OCI-LY7 (cell line): ENCODE data around the gene FLCN. TPM values are rescaled to one million over a fixed set of nuclear protein-coding genes. Genes with fewer than 3 reads are reported as not detected.
A peak's percentile ranks its signal among the peaks of the same experiment; 100 is the strongest.
"Not testable (repeated sequence)": the region's sequence is repeated elsewhere in the genome, so short reads cannot be mapped to it uniquely, and the experiment has no call there.

ENCODE experiments used
- BruUV-seq: library from RNA; stranded (reverse); fragments of 400-500 nt; replicated peaks from 2 replicates; lab custom pipeline; 2021; lab: Mats Ljungman, UMichigan
- CTCF ChIA-PET: fragments of 300-600 bp; sonication (Branson Sonifier 250); formaldehyde crosslinking; loops from one replicate; lab custom pipeline; 2022; ENCODE audit warnings: antibody characterized with exemption; ENCODE audit not compliant: unreplicated experiment; lab: Charles Lee
- POLR2A ChIA-PET: fragments of 300-600 bp; sonication (Branson Sonifier 250); formaldehyde crosslinking; loops from one replicate; lab custom pipeline; 2022; ENCODE audit warnings: antibody characterized with exemption; lab: Charles Lee
- DNase-seq: peaks from one replicate; pipeline ENCODE4 v3.0.0-alpha.2; 2015; ENCODE audit warnings: low spot score
- H2AFZ ChIP-seq: fragments of 200-600 bp; sonication (generic), shearing (Covaris generic); 2 replicates; pipeline ENCODE4 v1.6.1; 2014; ENCODE audit warnings: mild to moderate bottlenecking, antibody characterized with exemption, low read length, moderate library complexity
- H3K27ac ChIP-seq: fragments of 200-600 bp; sonication (generic); 2 replicates; pipeline ENCODE4 v1.5.1; 2014; ENCODE audit warnings: mixed run types, low read depth, mild to moderate bottlenecking, moderate library complexity, low read length, inconsistent platforms; ENCODE audit not compliant: poor library complexity, severe bottlenecking
- H3K36me3 ChIP-seq: fragments of 200-600 bp; sonication (generic); 2 replicates; pipeline ENCODE4 v1.6.1; 2014; ENCODE audit warnings: mild to moderate bottlenecking, antibody characterized with exemption, low read length, moderate library complexity, mixed read lengths; ENCODE audit not compliant: insufficient read depth
- H3K4me1 ChIP-seq: fragments of 200-600 bp; sonication (generic); 2 replicates; pipeline ENCODE4 v1.5.1; 2014; ENCODE audit warnings: mild to moderate bottlenecking, low read length; ENCODE audit not compliant: insufficient read depth, poor library complexity, severe bottlenecking
- H3K4me2 ChIP-seq: fragments of 200-600 bp; sonication (generic); 2 replicates; pipeline ENCODE4 v1.6.1; 2014; ENCODE audit warnings: mild to moderate bottlenecking, low read length
- H3K4me3 ChIP-seq: fragments of 200-600 bp; sonication (generic); 2 replicates; pipeline ENCODE4 v1.5.1; 2014; ENCODE audit warnings: mild to moderate bottlenecking, low read depth, low read length; ENCODE audit not compliant: poor library complexity, severe bottlenecking
- H3K79me2 ChIP-seq: fragments of 200-600 bp; sonication (generic); 2 replicates; pipeline ENCODE4 v1.6.1; 2016; ENCODE audit warnings: low read depth, mild to moderate bottlenecking, low read length, moderate library complexity, mixed read lengths; ENCODE audit not compliant: insufficient read depth
- H3K9me2 ChIP-seq: fragments of 200-600 bp; sonication (generic); 2 replicates; pipeline ENCODE4 v1.6.1; 2016; ENCODE audit warnings: mild to moderate bottlenecking, low read length, mixed read lengths; ENCODE audit not compliant: insufficient read depth
- H3K9me3 ChIP-seq: fragments of 200-600 bp; sonication (generic); 2 replicates; pipeline ENCODE4 v1.6.1; 2014; ENCODE audit warnings: mild to moderate bottlenecking, mixed run types, low read length, mixed read lengths
- H4K20me1 ChIP-seq: fragments of 200-600 bp; sonication (generic); 2 replicates; pipeline ENCODE4 v1.6.1; 2014; ENCODE audit warnings: mild to moderate bottlenecking, antibody characterized with exemption, low read length, moderate library complexity, mixed read lengths; ENCODE audit not compliant: insufficient read depth
- EZH2phosphoT487 ChIP-seq: fragments of 200-600 bp; sonication (generic); IDR thresholded peaks from 2 replicates; pipeline ENCODE4 v1.6.1; 2018; ENCODE audit warnings: low read depth, borderline replicate concordance, mild to moderate bottlenecking, mixed run types, antibody characterized with exemption, low read length, moderate library complexity, mixed read lengths
- intact Hi-C: fragments of 100-400 bp; cut with micrococcal nuclease; formaldehyde crosslinking; loops from one replicate; pipeline ENCODE4 v1.10.0; 2022; ENCODE audit not compliant: unreplicated experiment
- total RNA-seq, 2 experiments: library from RNA; depleted of rRNA in 1 of 2; stranded (reverse); fragments of >200 nt in 1 of 2; shearing (Covaris generic) in 1 of 2; gene quantifications; 2 replicates each; pipeline ENCODE4 v1.2.3, GENCODE V29; 2014 to 2022
- TF ChIP-seq, protein P1 (sequence below): fragments of 200-600 bp; sonication (generic); conservative IDR thresholded peaks from 2 replicates; pipeline ENCODE4 v1.5.1; 2014; ENCODE audit warnings: mild to moderate bottlenecking, antibody characterized with exemption, low read length, moderate library complexity, mixed read lengths

Gene FLCN
- total RNA-seq, 2 experiments from 2014 or later, result 20.5 to 20.9 TPM

DNA sequence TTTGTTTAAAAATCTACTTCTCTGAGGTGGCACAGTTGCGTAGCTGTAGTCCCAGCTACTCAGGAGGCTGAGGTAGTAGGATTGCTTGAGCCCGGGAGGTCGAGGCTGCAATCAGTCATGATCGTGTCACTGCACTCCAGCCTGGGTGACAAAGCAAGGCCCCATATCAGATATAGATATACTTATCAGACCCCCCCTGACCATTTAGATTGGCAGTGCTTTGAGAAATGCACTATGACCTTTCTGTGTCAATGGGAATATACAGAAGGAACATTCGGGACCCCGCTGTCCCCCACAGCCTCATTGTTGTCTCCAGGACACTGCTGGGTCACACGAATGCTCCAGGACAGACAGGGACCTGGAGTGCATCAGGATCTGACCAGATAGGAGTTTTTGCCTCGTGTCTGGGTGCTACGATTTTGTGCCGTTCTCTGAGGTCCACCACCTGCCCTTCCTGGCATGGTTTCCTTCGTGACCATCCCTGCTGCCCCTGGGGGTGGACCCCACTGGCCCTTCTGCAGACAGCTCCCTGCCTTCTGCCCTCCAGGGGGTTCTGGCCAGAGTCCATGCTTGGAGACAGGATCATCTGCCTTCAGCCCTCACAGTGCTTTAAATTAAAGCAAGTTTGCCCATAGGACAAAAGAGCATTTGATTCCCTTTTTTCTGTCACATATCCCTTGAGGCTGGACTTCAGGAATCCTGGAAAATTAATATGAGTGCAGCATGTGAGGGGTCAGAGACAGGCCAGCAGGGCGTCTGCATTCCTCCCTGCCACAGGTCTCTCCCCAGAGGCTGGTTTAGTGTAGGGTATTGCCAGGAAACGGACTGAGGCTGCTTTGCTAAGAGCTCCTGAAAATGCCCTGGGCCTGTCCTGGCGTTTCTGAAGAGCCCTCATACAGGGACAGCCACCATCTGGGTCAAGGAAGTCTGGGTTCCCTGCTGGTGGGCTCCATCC lies 50.1 kb downstream of the FLCN start:
- intact Hi-C loops, result no loop called here
- Histone ChIP-seq H3K9me3 (no peaks in the 10 kb centered on the region), H3K36me3 (peaks cover 5% of the 10 kb centered on the region; the same call in 1 of the 2 replicates), H3K4me3 (no peak overlapping the region), H2AFZ (no peak overlapping the region), H3K9me2 (no peaks in the 10 kb centered on the region), H3K79me2 (no peaks in the 10 kb centered on the region), H4K20me1 (no peaks in the 10 kb centered on the region), H3K4me2 (no peak overlapping the region), H3K27ac (no peak overlapping the region), H3K4me1 (peaks cover 10% of the 10 kb centered on the region)
- CTCF ChIA-PET, result no interaction called here
- POLR2A ChIA-PET, result interaction anchor here (0.6 kb wide), 1 partner anchor 80 kb away, joined by 4 read pairs; no protein-coding TSS in a partner anchor
- TF ChIP-seq, protein P1, sequence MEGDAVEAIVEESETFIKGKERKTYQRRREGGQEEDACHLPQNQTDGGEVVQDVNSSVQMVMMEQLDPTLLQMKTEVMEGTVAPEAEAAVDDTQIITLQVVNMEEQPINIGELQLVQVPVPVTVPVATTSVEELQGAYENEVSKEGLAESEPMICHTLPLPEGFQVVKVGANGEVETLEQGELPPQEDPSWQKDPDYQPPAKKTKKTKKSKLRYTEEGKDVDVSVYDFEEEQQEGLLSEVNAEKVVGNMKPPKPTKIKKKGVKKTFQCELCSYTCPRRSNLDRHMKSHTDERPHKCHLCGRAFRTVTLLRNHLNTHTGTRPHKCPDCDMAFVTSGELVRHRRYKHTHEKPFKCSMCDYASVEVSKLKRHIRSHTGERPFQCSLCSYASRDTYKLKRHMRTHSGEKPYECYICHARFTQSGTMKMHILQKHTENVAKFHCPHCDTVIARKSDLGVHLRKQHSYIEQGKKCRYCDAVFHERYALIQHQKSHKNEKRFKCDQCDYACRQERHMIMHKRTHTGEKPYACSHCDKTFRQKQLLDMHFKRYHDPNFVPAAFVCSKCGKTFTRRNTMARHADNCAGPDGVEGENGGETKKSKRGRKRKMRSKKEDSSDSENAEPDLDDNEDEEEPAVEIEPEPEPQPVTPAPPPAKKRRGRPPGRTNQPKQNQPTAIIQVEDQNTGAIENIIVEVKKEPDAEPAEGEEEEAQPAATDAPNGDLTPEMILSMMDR, result no peak
- no peak for TF ChIP-seq EZH2phosphoT487
- no TSS peak for BruUV-seq
- no peak for DNase-seq

DNA sequence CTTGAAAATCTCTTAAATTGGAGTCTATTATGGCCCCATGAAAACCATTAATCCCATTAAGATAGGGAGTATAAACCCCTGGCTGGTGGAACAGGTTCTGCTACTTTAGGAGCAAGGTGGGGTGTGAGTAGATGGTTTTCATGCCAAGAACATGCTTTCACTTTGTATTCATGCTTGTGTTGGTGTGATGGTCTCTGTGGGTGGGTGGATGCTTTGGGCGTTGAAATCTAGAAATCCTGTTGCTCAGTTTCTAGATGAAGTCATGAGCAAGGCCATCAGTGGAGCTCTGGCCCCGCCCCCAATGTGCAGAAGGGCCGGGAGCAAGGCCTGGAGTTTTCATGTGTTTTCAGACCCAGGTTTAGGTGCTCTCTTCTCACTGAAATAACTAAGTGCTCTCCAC lies 50.9 kb downstream of the FLCN start:
- intact Hi-C loops, result no loop called here
- Histone ChIP-seq H4K20me1 (no peaks in the 10 kb centered on the region), H3K79me2 (no peaks in the 10 kb centered on the region), H3K36me3 (peaks cover 8% of the 10 kb centered on the region; the same call in 1 of the 2 replicates), H3K4me1 (peaks cover 18% of the 10 kb centered on the region), H3K27ac (no peak overlapping the region), H3K9me2 (no peaks in the 10 kb centered on the region), H2AFZ (no peak overlapping the region), H3K4me3 (no peak overlapping the region), H3K9me3 (no peaks in the 10 kb centered on the region), H3K4me2 (no peak overlapping the region)
- no TSS peak for BruUV-seq
- TF ChIP-seq EZH2phosphoT487, result no peak
- TF ChIP-seq, protein P1, result no peak
- POLR2A ChIA-PET, result interaction anchor here (0.6 kb wide), 1 partner anchor 149 kb away, joined by 3 read pairs; no protein-coding TSS in a partner anchor
- DNase-seq, result no peak
- CTCF ChIA-PET, result no interaction called here

DNA sequence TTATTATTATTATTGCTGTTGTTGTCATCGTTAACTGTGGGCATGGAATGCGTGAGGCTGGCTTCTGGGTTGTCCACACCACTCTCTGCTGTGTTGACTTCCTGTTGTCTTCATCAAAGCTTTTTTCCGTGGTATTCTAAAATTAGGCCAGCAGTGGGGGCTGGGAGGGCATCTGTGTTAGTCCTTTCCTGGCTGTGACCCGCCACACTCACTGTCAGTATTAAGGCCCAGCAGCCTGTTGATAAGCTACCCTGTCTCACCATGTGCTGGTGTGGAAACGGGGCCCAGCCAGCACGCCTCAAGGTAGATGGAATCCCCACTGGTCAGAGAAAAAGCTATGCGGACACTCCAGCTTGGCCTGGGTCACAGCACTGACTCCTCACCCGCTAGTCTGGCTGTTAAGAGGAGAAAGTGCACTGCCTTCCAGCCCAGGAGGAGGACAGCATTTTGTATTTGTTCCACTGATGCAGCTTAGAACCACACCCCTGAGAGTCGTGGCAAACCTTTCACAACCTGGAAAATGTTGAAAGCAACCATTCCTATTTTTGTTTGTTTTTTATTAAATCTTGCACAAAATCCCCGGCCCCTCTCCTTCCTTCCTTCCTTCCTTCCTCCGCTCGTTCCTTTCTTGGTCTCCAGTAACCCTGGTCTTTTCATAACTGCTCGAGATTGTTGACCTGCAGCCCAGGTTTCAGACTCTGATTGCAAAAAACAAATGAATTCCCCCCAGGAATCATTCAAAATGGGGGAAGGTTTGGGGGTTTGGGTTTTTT lies 51.8 kb downstream of the FLCN start:
- H3K4me2 ChIP-seq, H4K20me1 ChIP-seq, H3K4me3 ChIP-seq, H3K27ac ChIP-seq, H3K9me3 ChIP-seq, H3K79me2 ChIP-seq, intact Hi-C loops, H3K9me2 ChIP-seq, DNase-seq, H2AFZ ChIP-seq, CTCF ChIA-PET, POLR2A ChIA-PET: not testable (repeated sequence)
- BruUV-seq, result TSS peak; percentile 59
- Histone ChIP-seq H3K36me3 (peaks cover 17% of the 10 kb centered on the region; the same call in 1 of the 2 replicates), H3K4me1 (peaks cover 19% of the 10 kb centered on the region)
